NCI-H1436 (cell line): ENCODE measurements around the gene EFCAB8.

Experiments
- DNase-seq: peaks from one replicate; lab custom pipeline; 2025; lab: John Stamatoyannopoulos, UW

Gene EFCAB8

DNA sequence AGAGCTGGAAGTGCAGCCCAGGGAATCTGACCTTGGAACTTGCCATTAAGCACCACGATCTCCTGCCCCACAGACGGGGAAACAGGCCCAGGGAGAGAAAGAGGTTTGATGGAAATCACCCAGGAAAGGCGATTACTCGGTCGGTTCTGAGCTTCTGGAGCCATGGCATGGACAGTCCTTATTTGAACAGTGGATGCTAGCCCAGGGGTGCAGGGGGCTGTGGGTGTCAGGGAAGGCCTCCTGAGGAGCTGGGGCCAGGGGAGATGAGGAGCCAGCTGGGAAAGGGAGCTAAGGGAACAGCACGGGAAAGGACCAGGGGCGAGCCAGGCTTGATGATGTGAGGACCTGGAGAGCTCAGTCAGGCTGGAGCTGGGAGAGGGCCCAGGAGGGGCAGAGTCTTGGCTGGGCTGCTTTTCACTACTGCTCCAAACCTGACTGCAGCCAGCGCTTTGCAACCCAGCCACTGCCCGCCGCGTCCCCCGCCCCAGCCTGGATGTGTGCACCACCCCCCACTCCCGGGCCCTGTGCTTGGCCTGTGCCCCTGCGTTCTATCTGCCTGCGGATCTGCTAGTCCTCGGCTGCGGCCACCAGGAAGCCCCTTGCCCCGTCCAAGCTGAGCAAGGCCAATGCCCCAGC, 127.7 kb downstream of the EFCAB8 start:
- no peak for DNase-seq

DNA sequence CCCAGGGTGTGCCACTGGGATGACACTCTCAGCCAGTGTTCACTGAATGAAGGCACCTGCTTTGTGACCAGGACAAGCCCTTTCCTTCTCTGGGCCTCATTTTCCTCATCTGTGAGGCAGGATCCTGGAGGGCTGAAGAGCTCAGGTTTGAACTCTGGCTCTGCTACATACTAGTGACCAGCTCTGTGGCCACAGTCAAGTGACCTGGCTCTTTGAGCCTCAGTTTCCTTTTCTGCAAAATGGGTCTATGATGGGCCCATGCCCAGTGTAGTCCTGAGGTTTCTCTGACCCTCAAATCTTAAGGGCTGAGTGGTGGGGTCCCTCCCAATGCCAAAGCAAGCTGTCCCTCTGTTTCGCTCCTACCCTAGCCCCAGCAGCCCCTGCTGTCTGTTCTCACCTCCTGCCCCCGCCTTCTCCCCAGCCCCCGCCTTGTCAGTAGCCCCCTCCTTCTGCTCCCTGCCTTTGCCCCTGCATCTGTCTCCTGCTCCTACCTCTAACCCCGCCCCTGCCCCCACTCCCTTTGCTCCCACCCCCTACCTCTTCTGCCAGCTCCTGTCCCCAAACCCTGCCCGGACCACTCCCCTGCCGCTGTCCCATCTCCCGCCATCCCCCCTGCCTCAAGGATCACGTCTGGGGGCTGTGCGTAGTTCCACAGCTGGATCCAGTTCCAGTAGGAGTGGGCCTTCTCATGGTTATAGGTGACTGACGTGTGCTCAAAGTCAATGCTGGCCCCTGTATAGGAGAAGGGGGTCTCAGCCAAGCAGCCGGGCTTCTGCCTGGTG, 128.5 kb downstream of the EFCAB8 start:
- no peak for DNase-seq

DNA sequence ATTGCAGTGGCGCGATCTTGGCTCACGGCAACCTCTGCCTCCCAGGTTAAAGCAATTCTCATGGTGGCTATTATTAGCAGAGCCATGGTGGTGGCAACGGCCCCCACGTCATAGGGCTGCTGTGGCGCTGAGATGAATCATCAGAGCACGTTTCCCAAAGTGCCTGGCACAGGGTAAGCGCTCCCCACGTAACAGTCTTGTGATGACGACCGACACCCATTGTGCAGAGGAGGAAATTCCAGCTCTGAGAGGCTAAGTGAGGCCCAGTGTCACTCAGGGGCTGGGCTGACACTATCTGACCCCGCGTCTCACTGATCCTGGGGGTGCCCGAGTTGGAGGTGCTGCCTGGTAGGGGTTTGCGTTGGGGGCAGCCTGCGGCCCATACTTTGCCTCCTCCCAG, 129.3 kb downstream of the EFCAB8 start:
- DNase-seq = no peak

DNA sequence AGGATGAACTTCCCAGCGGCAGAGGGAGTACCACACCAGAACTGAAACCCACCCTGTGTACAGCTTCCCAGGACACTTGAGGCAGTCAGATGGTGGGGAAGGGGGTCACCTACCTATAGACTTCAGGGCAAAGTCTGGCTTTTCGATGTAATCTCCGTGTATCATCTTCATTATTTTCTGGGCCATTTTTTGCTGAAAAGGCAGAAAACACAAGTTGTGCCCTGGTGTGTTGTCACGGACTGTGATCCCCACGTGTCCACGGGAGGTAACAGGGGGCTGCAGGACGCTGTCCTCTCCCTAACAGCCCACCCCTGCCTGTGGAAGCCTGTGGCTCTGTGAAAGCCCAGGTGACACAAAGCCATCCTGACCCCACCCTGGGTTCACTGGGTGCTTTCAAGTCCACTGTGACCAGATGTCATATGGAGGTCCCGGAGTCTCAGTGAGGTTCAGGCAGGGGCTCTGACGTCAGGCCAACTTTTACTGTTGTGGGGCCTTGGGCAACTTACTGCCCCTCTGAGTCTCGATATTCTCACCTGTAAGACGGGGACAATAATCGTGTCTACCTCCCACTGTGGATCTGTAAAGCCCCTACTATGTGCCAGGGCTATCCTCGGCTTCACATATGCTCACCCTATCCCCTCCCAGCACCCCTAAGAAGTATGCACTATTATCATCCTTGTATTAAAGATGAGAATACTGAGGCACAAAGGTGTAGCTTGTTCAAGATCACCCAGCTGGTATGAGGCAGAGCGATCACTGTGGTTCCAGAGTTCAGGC, 131.0 kb downstream of the EFCAB8 start:
- no peak for DNase-seq

DNA sequence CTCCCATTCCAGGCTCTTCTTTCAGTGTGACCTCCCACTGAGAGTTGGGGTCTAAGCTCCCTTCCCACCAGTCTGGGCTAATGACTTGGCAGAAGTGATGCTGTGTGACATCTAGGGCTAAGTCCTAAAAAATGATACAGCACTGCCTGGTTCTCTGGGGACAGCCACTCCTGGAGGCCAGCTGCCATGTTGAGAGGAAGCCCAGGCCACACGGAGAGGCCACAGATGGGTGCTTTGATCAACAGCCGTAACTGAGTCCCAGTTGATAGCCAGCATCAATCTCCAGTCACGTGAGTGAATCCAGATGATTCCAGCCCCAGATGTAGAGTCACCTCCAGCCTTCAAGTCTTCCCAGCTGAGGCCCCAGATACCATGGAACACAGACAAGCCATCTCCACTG, 131.7 kb downstream of the EFCAB8 start:
- no peak for DNase-seq

DNA sequence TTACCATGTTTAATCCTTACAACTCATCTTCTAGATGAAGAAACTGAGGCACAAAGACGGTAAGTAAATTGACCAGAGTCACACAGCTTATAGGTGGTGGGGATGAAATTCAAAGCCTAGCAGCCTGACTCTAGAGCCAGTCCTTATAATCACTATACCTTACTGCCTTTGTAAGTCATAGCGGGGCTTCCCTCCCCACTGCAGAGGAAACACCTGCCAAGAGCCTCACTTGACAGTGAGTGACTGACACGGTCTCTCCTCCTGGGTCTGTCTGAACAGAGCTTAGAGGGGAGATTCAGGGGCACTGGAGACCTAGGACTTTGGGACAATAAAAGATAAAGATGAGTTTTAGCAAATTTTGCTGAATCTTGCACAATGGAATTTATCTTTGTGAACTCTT, 132.7 kb downstream of the EFCAB8 start:
- DNase-seq = no peak

DNA sequence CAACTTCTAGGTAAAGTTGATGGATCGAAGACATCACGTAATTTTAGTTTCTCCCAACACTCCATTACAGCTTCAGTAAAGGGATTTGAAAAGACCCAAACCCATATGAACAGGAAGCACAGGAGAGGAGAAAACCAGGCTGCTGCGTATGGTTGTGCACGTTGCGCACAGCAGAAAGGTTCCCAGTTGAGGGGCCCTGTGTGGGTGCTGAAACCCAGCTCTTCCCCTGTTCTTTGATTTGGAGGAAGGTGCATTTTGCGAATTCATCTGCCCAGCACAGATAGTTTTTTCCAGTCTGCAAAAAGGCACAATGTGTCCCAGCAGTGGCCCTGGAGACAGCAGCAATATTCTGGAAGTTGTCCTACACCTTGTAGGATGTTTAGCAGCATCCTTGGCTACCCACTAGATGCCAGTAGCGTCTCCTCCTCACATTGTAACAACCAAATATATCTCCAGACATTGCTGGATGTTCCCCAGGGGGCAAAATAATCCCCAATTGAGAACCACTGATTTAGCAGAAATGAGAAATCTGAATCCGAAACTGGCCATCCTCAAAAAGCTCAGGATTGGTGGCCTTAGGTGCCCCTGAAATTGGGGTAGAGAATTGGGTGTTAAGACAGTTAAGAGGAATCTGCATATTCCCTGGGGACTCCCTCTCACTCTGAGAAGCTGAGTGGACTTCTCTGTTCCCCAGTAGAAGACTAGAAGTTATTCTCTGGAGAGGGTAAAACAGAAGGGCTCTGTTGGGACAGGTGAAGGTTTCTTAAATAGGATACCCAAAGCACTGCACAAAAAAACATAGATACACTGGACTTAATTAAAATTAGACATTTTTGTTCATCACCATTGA, 133.3 kb downstream of the EFCAB8 start:
- DNase-seq = no peak

DNA sequence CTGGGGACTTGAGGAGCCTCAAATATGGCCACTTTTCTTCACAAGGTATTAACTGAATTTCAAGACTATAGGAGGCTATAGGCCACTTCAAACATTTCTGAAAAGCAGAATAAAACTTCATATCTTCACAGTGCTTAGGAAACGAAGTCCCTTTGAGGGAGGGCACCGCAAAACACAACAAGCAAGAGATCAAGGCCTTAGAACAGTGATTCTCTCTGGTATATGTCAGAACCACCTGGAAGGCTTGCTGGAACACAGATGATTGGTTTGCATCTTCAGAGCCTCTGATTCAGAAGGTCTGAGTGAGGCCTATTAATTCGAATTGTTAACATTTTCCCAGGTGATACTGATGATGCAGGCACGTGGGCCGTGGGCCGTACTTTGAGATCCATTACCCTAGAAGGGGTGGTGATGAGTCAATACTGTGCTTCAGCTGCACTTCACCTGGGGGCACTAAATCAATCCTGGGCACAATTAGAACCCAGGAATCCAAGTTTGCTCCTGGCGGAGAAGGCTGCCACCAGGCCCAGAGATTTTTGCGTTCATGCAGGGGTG, 134.8 kb downstream of the EFCAB8 start:
- DNase-seq = no peak

DNA sequence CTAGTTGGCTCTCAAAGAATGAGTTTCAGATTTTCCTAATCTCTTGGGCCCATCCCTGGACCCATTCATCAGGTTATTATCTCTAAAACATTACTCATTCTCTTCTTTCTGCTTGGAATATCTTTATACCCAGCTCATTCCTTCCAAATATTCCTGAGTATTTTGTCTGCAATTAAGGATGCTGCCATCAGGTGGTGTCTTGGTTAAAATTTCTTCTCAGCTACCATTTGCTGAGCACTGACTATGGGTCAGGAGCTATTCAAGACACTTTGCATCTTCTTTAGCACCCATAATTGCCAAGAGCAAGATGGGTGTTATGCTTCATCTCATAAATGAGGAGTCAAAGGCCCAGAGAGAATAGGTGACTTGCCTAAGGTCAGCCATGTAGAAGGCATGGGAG, 137.1 kb downstream of the EFCAB8 start:
- no peak for DNase-seq

DNA sequence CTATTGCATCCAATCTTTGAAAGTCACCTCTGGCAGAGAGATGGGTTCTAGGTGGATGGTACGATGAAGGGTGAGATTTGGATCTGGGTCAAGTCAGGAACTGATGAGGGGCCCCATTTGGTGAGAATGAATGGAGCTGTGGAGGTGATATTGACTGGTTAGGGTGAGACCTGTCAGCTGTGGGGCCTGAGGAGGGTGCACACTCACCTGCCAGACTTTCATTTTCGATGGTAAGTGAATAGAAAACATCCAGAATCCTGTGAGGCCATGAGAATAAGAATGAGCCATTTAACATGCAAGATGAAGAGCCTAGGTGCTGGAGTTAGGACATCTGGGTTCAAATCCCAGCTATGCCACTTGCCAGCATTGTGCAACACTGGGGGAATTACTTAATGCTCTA, 138.7 kb downstream of the EFCAB8 start:
- DNase-seq = no peak

DNA sequence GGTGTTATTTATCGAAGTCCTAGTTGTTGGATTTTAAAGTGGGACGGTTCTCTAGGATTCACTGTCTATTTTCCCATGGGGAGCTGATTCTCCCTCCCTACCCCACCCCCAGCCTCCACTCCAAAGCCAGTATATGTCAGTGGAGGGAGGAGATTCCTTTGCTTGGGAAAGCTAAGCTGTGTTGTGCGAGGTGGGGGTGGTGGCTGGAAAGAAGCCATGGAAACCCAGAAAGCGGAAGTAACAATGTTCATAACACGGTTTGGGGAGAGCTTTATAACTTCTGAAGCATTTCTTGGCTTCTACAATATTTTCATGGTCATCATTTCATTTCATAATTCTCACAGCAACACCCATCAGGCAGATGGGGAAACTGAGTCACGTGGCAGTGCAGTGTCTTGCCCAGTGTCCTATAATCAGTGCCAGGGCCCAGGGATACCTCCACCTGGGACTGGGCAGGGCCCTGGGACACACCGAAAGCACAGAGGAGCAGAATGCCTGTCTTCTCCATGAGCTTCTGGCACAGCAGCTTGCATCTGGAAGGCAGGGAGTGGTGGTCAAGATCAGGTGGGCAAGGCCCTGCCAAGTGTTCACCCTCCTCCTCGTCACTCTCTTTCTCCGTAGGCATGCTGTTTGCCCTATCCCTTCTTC, 141.0 kb downstream of the EFCAB8 start:
- DNase-seq = no peak

DNA sequence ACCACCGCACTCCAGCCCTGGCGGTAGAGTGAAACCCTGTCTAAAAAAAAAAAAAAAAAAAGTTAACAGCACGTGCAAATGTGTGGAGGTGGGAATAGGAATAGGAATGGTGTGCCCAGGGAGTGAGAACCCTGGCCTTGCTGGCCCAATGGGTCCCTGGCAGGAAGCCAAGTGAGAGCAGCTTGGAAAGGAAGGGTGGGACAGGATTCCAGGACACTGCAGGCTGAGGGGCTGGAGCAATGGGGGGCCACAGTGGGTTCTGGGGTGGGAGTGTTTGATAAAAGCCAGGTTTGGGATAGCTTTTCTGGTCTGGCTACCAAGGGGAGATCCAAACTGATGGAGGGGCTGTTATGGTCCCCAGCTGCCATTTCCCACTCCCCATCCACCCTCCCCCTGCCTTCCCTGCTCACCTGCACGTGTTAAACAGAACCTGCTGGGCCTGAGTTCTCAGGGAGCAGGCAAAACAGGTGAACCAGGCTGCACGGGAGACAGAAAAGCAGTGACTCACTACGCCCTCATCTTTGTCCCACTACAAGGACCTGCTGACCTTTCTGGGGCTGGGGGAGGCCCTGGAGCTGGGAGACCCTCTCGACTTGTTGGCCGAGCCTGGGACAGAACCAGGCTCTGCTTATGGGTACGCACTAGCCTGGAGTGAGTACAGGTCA, 142.2 kb downstream of the EFCAB8 start:
- DNase-seq = no peak

DNA sequence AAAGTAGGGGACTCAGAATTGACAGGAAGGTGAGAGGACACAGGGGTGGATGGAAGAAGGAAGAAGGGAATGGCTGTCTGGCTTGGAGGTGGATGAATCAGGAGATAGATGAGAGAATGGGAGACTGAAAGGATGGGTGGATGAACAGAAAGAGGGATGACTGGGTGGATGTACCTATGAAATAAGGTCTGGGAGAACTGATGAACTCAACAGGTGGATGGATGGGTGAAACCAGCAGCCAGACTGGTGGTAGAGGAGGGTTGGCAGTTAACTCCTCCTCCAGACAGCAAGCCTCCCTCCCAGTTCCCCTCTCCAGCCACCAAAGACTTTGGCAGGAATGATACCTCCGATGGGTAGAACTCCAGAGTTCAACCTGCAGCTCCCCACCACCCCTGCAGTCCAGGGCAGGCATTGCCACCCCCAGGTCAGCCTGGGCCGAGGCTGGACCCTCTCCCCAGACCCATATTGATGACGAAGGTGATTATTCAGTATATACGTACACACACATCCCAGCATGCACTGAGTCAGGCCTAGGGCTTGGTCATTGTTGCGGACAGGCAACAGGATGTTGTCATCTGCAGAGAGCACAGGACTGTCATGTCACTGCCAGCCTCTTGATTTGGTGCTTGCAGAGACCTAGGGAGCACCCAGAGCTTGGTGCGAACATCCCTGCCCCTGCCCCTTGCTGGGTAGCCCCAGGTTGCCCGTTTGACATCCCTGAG, 143.5 kb downstream of the EFCAB8 start:
- DNase-seq = no peak

DNA sequence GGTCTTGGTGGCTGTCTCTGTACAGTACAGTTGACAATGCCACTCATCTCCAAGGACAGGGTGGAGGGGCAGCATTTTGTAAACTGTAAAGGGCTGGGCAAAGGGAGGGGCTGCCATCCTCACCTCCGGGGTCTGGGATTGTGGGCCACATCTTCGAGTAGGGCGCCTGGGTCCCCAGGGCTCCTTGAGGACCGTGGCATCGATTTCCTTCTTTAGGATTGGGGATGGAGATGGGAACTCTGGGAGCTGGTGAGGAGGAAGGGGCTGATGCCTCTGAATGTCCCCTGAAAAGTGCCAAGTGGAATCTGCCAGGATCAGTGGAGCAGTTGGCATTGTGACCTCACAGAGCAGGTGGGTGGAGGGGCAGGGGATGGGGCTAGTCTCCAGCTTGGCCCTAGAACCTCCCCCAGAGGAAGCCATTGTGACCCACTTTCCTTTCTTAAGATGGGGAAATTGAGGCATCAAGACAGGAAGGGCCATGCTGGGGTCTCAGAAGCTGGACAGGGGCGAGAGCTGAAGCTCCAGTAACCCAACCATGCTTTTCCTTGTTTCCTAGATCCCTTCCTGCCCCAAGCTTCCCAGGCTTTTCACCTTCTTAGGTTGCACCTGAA, 145.5 kb downstream of the EFCAB8 start, which contains the start of gene SUN5:
Gene SUN5, minus strand, starts transcription at position 293 of the 611 bp plus-strand sequence. Its CDS starts 93 bp downstream, at position 200.
- DNase-seq = no peak

DNA sequence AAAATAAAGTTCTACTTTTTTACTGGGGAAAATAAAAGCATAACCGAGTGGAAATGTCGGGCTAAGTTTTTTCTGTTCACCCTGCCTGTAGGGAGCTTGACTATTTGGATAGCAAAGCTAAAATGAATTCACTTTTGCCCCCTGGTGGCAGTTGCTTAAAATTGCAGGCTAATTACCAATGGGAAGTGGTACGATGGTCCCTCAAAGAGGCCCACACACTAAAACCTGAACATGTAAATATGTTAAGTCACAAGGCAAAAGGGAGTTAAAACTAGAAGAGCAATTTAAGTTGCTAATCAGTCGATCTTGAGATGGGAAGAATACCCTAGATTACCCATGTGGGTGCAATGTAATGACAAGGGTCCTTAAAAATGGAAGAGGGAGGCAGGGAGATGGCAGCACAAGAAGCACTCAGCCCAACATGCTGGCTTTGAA, 146.4 kb downstream of the EFCAB8 start:
- no peak for DNase-seq

DNA sequence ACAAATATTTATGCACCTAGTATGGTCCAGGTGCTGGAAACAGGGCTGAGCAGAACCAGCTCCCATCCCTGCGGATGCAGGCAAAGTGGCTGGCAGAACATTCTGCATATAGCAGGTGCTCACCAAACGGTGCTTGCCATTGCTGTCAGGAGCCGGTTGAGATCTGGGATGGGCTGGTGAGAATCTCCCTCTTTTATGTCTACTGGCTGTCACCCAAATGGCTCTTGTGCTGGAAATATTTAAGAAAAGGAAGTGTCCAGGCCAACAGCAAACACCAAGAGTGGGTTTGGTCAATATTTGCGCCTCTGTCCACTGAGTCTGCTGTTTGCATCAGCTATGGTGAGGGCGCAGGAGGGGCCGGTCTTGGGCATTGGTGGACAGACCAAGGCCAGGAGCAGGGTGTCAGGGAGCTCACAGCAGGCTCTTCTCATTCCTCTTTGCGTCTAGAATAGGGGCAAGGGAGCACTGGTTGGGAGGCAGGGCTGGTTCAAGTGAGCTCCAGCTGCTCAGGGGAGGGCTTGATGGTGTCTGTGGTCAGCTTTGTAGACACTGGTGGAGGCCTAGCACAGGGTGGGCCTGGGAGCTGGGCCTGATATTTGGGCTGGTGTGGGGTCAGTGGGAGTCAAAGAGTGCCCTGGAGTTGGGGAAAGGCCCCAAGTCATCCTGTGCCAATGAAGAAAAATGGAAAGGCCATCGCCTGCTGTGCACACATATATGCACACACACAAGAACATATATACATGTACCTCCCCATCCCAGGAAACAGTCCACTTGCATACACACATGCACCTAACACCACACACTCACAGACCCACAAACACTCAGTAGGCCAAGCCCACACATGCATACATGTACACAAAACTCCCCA, 147.4 kb downstream of the EFCAB8 start:
- no peak for DNase-seq

DNA sequence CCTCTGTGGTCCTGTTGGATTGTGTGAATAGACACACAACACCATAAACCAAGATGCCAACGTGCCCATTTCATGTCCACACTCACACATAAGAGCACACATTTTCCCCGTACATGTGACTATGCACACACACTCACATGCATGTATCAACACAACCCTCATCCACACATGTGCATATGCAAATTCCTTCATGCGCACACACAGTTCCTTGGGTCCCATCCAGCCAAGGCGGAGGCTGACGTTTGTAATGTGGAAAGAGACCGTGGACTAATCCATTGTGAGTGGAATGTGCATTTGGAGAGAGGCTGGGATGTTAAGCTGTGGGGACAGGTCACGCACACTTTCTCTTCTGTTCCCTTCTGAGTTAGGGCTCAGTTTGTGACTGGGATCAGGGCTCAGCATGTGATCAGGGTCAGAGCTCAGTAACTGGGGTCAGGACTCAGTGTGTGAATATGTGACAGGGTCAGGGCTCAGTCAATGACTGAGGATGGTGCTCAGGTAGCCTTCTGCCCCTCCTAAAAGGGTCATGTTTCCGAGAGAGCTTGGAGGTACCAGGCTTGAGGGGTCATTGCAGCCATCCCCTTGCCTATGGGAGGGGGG, 148.2 kb downstream of the EFCAB8 start:
- no peak for DNase-seq
